GM12891 (cell line): ENCODE measurements around the gene PTGFRN.

Experiments used
- POLR2AphosphoS5 ChIP-seq: IDR thresholded peaks from 2 replicates; pipeline ENCODE4 v1.6.1; 2011; ENCODE audit warnings: low read depth, low read length, control low read depth
- SPI1 ChIP-seq: IDR thresholded peaks from 2 replicates; pipeline ENCODE4 v1.6.1; 2011; ENCODE audit warnings: low read depth, low read length, control low read depth

- TF ChIP-seq POLR2AphosphoS5 (no peak), SPI1 (no peak)
Measured at GRCh38 chr1:116952738-116953275, 43.1 kb downstream of the PTGFRN start.
